Iris pigment epithelial cell (primary cell): ENCODE data around the gene TENT4A.

ENCODE experiments used
- DNase-seq: peaks from one replicate; pipeline ENCODE4 v3.0.0-alpha.2; 2011; ENCODE audit warnings: low read depth

Gene TENT4A

DNA sequence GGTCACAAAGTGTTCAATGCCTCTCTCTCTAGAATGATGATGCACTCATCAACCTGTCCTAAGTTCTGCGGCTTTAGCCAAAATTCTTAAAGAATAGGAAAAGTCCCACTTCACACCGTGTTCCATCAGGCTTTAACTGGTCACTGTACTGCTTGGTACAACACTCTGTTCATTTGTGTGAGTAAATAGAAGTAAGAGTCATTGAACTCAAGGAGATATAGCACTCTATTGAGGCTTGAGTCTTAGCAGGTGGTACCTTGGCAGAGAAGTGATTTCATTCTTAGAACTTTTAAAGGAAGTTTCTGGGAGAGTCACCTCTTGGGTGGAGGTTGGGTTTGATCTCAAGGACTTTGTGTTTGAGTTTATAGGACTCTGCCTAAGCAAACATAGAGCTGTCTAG lies 92.6 kb downstream of the TENT4A start:
- DNase-seq: no peak
